Stimulated activated CD8-positive, alpha-beta memory T cell treated with anti-CD3 and anti-CD28 coated beads, Interleukin-15, amount 100 ng/mL, for 48 hours (primary cell): ENCODE results near the gene BUD31.
"Not testable (repeated sequence)": the region's sequence is repeated elsewhere in the genome, so short reads cannot be mapped to it uniquely, and the experiment has no call there.

Source experiments
- DNase-seq, 2 donors: peaks; one replicate each; pipeline ENCODE4 v3.0.0-alpha.2; 2020; ENCODE audit warnings: low read depth in 2 of 2

The BUD31 gene

DNA sequence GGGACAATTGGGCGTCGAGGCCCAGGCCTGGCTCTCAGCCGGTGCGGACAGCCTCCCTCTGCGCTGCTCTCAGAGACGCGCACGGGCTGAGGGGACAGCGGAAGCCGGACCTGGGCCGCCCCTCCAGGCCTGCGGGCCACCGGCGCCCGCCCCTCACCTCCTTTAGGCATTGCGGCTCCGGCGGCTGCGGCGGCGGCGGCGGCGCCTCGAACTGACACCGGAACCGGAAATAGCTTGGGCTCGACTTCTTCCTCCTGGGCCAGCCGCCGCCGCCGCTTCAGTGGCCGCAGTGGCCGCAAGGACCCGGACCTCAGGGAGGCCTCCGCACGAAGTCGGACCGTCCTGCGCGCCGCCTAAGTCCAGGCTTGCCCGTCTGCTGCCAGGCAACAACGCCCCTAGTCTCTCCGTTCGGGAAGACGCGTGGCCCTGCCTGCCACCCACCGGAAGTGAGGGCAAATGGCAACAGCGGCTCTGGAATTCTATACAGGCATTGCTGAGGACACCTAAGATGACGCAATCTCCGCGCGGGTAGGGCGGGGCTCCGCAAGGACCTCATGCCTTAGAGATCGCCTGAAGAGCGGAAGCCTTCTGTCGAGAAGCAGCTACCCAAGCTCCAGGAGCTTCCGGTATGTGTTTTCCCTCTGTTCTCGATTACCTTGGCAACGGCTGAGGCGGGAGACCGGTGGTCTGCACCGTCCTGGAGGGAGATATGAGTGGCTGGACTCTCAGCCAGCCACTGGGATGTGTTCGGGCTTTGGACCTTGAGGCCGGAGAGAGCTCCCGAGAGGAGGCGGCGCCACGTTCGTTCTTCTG is at the start of gene BUD31, which contains the start of gene PDAP1:
Gene BUD31 (plus strand): TSS at position 591 of the 813 bp plus-strand sequence. CDS start 2,124 bp downstream, outside the sequence.
Gene PDAP1 (minus strand): TSS at position 219 of the 813 bp plus-strand sequence. CDS start 49 bp downstream, at position 170.
- peak; percentile 78 to 85 for DNase-seq

DNA sequence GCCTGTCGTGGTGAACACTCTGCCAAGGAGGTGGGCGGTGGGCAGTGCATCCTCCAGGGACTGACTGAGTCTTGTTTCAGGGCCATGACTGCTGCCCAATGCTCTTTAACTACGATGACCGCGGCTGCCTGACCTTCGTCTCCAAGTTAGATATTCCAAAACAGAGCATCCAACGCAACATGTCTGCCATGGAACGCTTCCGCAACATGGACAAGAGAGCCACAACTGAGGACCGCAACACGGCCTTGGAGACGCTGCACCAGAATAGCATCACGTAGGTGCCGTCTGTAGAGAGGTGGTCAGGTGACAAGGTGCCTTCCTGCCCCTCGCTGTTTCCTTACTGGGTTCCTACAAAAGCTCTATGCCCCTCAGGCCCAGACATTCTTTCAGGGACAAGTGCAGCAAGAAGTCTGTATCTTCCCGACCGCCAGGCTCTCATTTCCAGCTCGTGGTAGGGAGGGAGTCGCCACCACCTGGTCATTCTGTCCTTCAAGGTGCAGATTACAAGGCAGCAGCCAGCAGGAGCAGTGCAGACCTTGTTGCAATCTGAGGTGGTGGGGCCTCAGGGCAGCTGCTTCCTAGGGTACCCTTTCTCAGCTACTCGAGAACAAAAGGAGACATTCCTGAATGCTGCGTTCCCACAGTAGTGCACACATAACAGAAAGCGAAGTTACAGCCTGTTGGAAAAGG is 49.2 kb upstream of the BUD31 start:
- DNase-seq, result no peak

DNA sequence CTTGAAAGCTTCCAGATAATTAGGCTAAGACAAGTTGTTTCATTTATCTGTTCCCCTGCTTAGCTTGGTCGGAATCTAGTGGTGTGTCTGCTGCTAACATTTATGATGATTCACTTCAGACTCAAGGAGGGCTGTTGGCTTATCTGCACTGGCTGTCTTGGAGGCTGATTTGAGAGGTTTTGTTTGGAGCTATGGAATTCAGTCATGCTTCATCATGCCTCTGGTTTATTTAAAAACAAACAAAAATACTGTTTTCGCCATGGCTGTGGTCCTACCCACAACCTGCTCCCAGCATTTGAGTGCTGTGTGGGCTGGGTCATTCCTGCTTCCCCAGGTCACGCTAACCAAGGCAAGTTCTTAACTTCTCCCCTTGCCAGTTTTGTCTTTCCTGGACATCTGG is 46.0 kb upstream of the BUD31 start:
- DNase-seq, result no peak

DNA sequence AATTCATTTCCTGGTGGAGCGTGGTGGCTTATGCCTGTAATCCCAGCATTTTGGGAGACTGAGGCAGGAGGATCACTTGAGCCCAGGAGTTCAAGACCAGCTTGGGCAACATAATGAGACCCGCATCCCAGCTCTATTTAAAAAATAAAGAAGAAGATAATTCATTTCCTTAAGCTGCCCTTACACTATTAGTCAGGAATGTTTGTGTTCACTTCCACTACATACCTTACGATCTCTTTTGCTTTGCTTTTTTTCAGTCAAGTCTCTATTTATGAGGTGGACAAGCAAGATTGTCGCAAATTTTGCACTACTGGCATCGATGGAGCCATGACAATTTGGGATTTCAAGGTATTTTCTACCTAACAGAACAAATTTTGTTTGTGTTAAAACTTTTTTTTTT is 45.5 kb upstream of the BUD31 start:
- DNase-seq, result no peak

DNA sequence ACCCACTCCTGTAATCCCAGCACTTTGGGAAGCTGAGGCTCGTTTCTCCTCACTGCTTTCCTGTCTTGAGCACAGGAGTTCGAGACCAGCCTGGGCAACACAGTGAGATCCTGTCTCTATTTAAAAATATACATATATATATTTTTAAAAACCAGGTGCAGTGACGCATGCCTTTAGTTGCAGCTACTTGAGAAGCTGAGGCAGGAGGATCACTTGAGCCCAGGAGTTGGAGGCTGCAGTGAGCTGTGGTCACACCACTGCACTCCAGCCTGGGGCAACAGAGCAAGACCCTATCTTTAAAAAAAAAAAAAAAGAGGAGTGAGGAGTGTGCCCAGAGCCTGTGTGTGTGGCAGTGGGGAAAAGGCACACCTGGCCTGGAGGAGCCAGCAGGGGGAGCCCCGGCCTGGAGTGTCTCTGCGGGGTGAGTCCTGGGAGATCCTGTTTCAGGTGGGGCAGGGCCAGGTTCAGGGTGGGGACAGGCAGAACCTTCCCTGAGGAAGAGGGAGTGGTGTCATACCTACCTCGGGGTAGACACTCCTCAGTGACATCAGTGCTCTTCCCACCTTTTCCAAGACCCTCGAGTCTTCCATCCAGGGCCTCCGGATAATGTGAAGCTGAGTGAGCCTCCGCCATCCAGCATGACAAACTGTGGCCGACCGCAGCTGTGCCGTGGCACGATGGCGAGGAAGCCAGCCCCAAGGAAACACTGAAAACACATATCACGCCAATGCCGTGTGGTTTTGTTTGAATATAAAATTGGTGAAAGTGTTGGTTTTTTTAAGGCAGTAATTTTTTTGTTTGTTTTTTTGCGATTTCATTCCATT is 43.2 kb upstream of the BUD31 start:
- DNase-seq, result no peak

DNA sequence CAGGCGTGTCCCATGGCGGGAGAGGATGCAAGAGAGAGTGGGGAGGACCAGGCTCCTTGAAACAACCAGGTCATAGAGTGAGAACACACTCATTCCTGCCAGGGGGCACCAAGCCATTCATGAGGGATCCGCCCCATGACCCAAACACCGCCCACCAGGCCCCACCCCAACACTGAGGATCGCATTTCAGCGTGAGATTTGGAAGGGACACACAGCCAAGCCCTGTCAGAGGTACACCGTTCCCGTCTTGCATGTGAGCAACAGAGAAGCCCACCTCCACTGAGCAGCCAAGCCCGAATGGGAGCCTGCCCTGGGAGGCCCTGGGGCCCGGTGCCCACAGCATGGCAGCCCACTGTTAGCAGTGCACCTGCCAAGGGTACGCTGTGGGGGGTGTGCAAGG is 42.1 kb upstream of the BUD31 start:
- DNase-seq, result no peak

DNA sequence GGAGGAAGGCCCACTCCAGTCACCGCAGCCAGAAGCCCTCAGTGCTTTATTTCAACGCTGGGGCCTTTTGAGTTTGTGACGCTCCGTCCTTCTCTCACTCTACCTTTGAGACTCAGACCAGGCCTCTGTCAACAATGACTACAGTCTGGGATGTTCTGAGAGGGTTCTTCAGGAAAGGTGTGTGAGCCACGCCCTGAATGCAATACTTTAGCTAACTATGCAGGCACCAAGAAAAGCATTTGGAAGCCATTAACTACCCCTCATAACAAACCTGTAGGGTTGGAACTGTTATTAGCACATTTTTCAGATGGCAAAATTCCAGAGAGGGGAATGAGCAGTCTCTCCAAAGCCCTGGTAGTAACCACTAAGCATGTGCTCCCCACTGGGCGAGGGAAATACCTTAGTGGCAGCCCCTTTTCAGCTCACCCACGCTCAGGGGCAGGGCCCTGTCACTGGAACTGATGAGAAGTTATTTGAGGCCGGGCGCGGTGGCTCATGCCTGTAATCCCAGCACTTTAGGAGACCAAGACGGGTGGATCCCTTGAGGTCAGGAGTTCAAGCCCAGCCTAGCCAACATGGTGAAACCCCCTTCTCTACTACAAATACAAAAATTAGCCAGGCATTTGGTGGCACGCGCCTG is 39.9 kb upstream of the BUD31 start:
- DNase-seq, result no peak

DNA sequence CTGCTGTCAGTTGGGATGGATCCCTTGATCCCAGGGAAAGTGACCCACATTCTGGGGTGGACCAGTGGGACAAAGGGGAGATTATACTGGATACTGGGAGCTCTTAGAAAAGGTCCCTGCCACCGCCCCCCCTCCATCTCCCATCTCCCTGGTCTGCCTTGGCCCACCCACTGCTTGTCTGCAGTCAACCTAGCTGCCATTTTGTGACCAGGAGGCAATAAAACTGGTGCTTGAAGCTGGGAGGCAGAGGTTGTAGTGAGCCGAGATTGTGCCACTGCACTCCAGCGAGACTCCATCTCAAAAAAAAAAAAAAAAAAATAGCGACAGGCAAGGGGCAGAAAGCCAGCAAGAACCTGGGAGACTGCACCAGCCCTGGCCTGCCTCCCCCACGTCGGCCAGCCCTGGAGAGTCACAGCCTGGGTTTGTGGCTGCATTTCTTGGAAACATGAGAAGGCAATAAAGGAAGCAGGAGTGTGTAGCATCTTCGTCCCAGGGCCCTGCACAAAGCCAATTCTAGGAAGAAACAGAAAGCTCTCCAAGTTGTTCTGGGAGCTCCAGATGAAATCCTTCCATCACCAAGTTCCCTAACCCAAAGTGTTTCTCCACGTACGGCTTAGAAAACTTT is 38.9 kb upstream of the BUD31 start:
- DNase-seq, result no peak

DNA sequence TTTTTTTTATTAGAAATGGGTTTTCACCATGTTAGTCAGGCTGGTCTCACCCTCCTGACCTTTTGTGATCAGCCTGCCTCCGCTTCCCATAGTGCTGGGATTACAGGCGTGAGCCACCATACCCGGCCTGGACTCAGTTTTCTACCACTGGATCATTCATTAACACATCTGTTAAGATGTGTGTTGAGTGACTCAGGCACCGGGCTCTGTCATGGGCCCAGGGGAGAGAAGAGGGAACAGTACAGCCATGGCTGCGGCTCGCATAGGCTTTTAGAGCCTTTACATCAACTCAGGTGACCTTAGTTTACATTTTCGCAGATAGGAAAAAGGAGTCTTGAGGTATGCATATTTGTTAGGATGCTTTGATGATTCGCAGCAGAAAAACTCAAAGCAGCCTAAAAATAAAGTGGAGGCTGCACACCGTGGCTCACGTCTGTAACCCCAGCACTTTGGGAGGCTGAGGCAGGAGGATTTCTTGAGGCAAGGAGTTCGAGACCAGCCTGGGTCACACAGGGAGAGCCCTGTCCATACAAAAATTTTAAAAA is 37.3 kb upstream of the BUD31 start:
- DNase-seq, result no peak

DNA sequence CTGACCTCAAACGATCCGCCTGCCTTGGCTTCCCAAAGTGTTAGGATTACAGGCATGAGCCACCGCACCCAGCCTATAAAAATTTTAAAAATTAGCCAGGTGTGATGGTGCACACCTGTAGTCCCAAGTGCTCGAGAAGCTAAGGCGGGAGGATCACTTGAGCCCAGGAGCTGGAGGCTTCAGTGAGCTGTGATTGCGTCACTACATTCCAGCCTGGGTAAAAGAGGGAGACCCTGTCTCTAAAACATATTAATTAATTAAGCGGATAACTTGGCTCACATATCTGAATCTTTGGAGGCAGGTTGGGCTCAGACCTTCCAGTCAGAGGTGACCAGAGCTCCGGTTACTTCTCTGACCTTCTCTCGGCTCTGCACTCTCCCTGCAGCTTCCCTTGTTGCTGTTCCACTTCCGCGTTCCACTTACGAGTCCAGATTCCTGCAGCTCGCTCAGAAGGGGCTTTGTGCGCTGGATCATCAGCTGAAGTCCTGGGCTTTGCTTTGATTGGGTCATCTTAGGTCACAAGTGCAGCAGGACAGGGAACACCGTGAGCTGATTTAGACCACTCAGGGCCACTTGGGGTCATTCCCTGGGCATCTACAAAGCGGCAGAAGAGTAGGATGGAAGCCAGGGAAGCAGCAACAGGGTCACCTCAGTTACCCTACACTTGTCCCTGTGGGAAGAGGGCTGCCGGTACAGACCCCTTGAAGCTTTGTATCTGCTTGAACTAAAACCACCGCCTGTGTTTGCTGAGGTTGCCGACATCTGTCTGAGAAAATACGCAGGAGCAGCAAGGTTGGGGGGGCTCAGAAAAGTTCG is 36.3 kb upstream of the BUD31 start:
- no peak for DNase-seq

DNA sequence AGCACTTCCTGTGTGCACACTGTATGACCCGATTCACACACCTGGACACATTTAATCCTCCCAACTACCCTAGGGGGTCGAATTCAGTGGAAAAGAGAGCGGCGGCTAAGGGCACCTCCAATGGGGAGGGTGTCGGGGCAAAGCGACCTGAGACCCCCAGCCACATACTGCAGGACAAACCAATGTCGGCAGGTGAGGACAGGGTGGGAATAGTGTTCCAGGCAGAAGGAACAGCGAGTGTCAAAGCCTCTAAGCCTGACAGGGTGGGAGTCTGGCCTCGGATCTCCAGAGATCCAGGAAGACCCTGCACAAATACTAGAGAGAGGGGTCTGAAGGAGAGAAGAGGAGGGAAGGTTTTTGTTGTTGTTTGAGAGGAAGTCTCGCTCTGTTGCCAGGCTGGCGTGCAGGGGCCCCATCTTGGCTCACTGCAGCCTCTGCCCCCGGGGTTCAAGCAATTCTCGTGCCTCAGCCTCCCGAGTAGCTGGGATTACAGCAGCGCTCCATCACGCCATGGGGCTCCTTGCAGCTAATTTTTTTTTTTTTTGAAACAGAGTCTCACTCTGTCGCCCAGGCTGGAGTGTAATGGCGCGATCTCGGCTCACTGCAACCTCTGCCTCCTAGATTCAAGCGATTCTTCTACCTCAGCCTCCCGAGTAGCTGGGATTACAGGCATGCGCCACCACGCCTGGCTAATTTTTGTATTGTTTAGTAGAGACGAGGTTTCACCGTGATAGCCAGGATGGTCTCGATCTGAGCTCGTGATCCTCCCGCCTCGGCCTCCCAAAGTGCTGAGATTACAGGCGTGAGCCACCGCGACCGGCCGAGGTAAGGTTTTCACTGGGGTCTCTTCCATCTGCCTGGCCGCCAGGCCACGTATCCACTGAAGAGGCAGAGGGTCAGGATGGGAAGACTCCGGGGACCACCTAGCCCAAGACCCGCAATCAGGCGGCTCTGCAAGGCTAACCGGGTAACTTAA is 35.4 kb upstream of the BUD31 start:
- DNase-seq, result no peak

DNA sequence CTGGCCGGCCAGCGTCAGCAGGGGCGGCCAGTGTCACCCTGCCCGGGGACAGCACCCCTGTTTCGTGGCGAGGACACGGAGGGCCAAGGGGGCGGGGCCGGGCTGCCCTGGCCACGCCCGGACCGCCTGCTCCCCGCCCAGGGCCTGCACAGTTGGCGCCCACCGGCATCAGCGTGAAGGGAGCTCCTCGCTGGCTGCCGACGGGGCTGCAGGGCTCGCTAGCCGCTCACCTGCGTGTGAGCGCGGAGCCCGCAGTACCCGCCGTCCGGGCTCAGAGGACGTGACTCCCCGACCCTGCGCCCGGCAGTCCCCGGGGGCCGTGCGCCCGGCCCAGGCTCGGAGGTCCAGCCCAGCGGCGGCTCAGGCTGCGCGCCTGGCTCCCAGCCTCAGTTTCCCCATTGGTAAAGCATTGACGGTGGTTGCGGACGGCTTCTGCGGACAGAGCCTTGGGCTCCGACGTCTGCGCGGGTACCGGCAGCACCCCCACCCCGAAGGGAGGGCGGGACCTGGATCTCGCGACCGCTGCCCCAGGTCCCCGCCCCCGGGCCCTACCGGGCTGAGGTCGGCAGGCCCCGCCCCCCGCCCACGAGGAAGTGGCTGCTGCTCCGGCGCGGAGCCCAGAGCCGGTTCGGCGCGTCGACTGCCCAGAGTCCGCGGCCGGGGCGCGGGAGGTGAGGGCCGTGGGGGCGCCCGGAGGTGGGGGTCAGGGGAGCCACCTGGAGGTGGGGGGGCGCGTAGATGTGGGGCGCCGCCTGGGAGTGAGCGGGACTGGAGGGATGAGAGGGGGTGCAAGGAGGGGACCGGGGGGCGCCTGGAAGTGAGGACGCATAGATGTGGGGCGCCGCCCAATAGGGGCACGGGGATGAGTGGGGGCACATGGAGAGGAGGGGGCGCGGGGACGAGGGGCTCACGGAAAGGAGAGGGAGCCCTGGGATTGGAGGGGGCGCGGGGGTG is 34.4 kb upstream of the BUD31 start, which contains the start of gene ARPC1B:
Gene ARPC1B (plus strand): TSS at position 620 of the 954 bp plus-strand sequence. CDS start 10,985 bp downstream, outside the sequence.
- peak; percentile 85 to 86 for DNase-seq

DNA sequence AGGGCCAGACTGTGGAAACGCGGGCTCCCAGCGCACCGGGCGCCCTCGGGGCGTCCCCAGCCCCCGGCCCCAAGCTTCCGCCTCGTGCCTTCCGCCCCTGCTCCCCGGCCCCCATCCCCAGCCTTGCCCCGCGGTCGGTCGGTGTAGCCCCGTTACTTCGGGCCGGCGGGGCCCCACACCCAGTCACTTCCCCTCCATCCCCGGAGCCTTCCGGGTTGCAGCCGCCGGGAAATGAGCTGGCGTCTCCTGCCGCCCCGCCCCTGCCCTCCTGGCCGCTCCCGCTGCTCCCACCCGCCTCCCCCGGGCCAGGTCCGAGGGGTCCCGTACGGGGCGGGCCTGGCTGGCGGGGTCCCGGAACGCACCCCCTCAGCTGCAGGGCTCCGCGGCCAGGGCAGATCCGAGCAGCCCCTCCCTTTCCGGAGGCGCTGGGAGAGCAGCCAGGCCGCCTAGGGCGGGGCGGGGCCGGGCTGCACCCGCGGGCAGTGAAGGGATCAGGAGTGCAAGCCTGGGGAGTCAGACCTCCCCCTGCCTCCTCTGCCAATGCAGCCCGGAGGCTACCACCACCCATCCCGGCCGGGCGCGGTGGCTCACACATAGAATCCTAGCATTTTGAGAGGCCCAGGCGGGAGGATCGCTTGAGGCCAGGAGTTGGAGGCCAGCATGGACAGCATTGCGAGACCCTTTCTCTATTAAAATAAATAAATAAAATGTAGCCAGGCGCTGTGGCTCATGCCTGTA is 33.5 kb upstream of the BUD31 start:
- peak; percentile 60 to 65 for DNase-seq

DNA sequence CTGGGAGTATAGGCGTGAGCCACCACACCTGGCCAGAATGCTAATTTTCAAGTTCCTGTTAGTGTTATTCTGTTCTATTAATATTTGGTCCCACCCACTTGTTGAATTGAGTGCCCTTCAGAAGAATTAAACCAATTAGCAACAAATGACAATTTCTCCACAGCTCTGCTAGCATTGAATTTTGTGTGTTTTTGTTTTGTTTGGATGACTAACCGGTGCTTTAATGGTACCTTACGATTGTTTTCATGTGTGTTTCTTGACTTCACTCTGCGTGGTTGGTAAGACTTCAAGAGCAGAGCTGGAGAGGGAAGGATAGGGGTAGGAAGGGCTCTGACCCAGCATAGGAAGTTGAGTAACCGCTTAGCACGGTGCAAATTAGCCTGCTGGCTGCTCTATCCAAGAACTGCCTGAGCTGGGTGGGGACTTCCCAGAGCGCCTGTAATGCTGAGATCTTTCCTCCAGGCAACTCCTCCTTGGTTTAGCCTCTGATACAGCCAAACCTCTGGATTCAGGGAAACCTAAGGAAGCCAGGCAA is 29.7 kb upstream of the BUD31 start:
- DNase-seq, result no peak

DNA sequence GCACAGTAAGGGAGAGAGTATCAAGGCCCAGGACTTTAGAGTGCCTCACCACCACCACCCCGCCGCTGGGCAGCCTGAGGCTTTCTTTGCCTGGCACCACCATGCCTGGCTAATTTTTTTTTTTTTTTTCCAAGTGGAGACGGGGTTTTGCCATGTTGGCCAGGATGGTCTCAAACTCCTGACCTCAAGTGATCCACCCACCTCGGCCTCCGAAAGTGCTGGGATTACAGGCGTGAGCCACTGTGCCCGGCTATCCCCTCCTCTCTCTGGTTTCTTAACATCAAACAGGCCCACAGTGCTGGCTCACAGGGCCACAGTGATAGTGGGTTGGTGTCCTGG is 29.1 kb upstream of the BUD31 start:
- not testable (repeated sequence) for DNase-seq

DNA sequence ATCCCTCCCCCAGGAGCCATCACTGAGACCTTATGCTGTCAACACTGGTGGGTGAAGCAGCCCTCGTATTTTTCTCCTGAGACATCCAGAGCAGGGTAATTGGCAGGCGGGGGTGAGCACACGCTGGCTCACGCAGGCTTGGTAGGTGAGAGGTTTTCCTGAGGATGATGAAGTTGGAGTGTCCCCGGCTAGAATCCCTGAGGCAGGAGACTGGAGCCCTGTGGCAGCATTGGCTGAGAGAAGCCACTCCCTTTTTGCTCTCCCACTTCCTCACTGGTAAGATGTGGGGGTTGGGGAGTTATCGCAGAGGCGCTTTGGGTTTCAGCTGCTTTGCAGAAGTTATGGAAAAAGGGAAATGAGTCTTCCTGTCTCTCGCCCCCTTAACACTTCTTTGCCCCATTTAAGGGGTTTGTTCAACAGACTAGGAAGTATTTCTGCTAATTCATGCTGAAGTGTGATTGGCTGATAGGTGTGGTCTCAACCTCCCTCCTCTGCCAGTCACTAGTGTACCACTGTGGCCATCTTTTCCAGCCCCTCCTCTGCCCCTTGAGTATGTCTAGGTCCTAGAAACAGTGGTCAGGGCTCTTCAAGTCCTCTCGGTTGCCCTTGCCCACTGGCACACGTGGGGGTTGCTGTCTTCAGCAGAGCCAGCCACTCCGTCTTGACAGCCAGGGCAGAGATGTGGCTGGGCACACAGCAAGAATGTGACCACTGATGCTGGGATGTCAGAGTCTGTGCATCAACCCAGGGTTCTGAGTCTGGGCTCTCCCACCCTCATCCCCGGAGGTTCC is 28.5 kb upstream of the BUD31 start:
- no peak for DNase-seq
